Endodermal cell (in vitro differentiated cells): Measurements from ENCODE around the gene SCML2. TPM values are rescaled to one million over a fixed set of nuclear protein-coding genes. Genes with fewer than 3 reads are reported as not detected.
A peak's percentile ranks its signal among the peaks of the same experiment; 100 is the strongest.

ENCODE experiments used
- DNase-seq: peaks from one replicate; pipeline ENCODE4 v3.0.0-alpha.2; 2017
- H3K27ac ChIP-seq: 2 replicates; pipeline ENCODE4 v1.5.1; 2013; ENCODE audit warnings: mild to moderate bottlenecking, low read depth, low read length, moderate library complexity
- H3K27me3 ChIP-seq: 2 replicates; pipeline ENCODE4 v1.6.1; 2013; ENCODE audit warnings: mild to moderate bottlenecking, low read length, moderate library complexity; ENCODE audit not compliant: insufficient read depth, control insufficient read depth, poor library complexity, severe bottlenecking
- H3K36me3 ChIP-seq: 2 replicates; pipeline ENCODE4 v1.7.0; 2013; ENCODE audit warnings: mild to moderate bottlenecking, low read length, moderate library complexity; ENCODE audit not compliant: control insufficient read depth, insufficient read depth
- H3K4me1 ChIP-seq: one replicate; pipeline ENCODE4 v1.7.0; 2013; ENCODE audit warnings: low read length; ENCODE audit not compliant: control insufficient read depth, insufficient read depth
- H3K4me3 ChIP-seq: 2 replicates; pipeline ENCODE4 v1.5.1; 2013; ENCODE audit warnings: mild to moderate bottlenecking, low read length, moderate library complexity
- H3K9ac ChIP-seq: 2 replicates; pipeline ENCODE4 v1.6.1; 2013; ENCODE audit warnings: mild to moderate bottlenecking, low read length, moderate library complexity; ENCODE audit not compliant: poor library complexity, severe bottlenecking; ENCODE audit errors: extremely low read depth
- H3K9me3 ChIP-seq: 2 replicates; pipeline ENCODE4 v1.6.1; 2013; ENCODE audit warnings: mild to moderate bottlenecking, low read length, moderate library complexity; ENCODE audit not compliant: control insufficient read depth
- H3K27ac Mint-ChIP-seq: 2 replicates; pipeline ENCODE4 v1.8.0; 2020; ENCODE audit warnings: mixed read lengths
- H3K27me3 Mint-ChIP-seq: 2 replicates; pipeline ENCODE4 v1.8.0; 2021; ENCODE audit warnings: mild to moderate bottlenecking, mixed read lengths; ENCODE audit not compliant: insufficient read depth
- H3K36me3 Mint-ChIP-seq: 2 replicates; pipeline ENCODE4 v1.8.0; 2020; ENCODE audit warnings: low read depth, mixed read lengths
- H3K4me1 Mint-ChIP-seq: 2 replicates; pipeline ENCODE4 v1.8.0; 2020; ENCODE audit warnings: mixed read lengths
- H3K4me3 Mint-ChIP-seq: 2 replicates; pipeline ENCODE4 v1.8.0; 2020; ENCODE audit warnings: mild to moderate bottlenecking, moderate library complexity, mixed read lengths
- H3K9me3 Mint-ChIP-seq: 2 replicates; pipeline ENCODE4 v1.8.0; 2020; ENCODE audit warnings: mild to moderate bottlenecking, mixed read lengths
- CTCF ChIP-seq: fragments of 200-600 bp; sonication (generic); conservative IDR thresholded peaks from 2 replicates; pipeline ENCODE4 v1.5.0; 2021; ENCODE audit warnings: antibody characterized with exemption, mild to moderate bottlenecking
- WGBS, 2 experiments: methylation state at CpG; one replicate each; pipeline versions ENCODE4 v1.1.5 to v1.1.7; 2013; ENCODE audit warnings: missing lambda C conversion rate in 2 of 2, mixed read lengths in 1 of 2; ENCODE audit not compliant: insufficient coverage in 1 of 2, insufficient read length in 1 of 2; 5-methylcytosine and 5-hydroxymethylcytosine counted together
- long read RNA-seq, 4 experiments: library from polyadenylated mRNA in 2 of 4; library from RNA in 1 of 4; library from capped mRNA in 1 of 4; stranded (forward) in 3 of 4; unstranded in 1 of 4; transcript quantifications; one replicate each; pipeline ENCODE4 v2.0.0, GENCODE V29; 2020 to 2021; ENCODE audit warnings: inconsistent platforms in 1 of 4
- polyA plus RNA-seq, 2 experiments: library from polyadenylated mRNA; stranded (reverse); fragments of 50-300 nt; gene quantifications; one replicate each; pipeline ENCODE4 v1.2.3, GENCODE V29; 2013
- total RNA-seq, 2 donors: library from RNA; stranded (reverse); fragmentation: NEBNext Ultra II Directional in 1 of 2; extraction: Animal tissue kit (Norgen Biotek cat#: 25700) in 1 of 2; gene quantifications; 2 replicates in 1 of 2; 3 replicates in 1 of 2; pipeline ENCODE4 v1.2.1, GENCODE V29; 2021

SCML2 gene
- 10 to 100 TPM; 16.8 to 22.8 TPM for total RNA-seq
- 23.2 TPM for polyA plus RNA-seq (2013, experiment 1 of 2)
- polyA plus RNA-seq (2013, experiment 2 of 2), result 24.0 TPM
- long read RNA-seq, experiment 1, partial matches to known transcripts, result 1 of 6 reads
- long read RNA-seq, experiment 1, other reads (novel, unspliced or antisense), result 5 of 6 reads
- long read RNA-seq, experiment 2, full-length matches to known transcripts, result 33 of 69 reads
- long read RNA-seq, experiment 2, partial matches to known transcripts, result 9 of 69 reads
- long read RNA-seq, experiment 2, other reads (novel, unspliced or antisense), result 27 of 69 reads
- long read RNA-seq, experiment 3, full-length matches to known transcripts, result 65 of 104 reads
- long read RNA-seq, experiment 3, partial matches to known transcripts, result 8 of 104 reads
- long read RNA-seq, experiment 3, other reads (novel, unspliced or antisense), result 31 of 104 reads
- long read RNA-seq, experiment 4, partial matches to known transcripts, result 1 of 3 reads
- long read RNA-seq, experiment 4, other reads (novel, unspliced or antisense), result 2 of 3 reads

GRCh38 chrX:18354369-18355223 is at the start of gene SCML2:
TSS of gene SCML2 (minus strand) at chrX:18354688. CDS start at chrX:18334071, 20,617 bp downstream.
- H3K27ac ChIP-seq, result no peak within 1 kb of the TSS
- DNase-seq, result peak; percentile 74
- H3K4me3 ChIP-seq, result peak within 1 kb of the TSS; percentile 85
- H3K27me3 Mint-ChIP-seq, result peaks cover 23% of the 10 kb centered on the region
- H3K36me3 ChIP-seq, result no peaks in the 10 kb centered on the region
- no peak for TF ChIP-seq CTCF
- H3K36me3 Mint-ChIP-seq, result no peaks in the 10 kb centered on the region
- H3K9ac ChIP-seq, result peak within 1 kb of the TSS; percentile 34
- peak within 1 kb of the TSS; percentile 65 for H3K4me3 Mint-ChIP-seq
- WGBS, 2 experiments, result 3% methylated on average over 89 of the region's 92 CpGs; no CpG with 5 or more reads in 1 of the 2 experiments
- peaks cover 35% of the 10 kb centered on the region for H3K9me3 Mint-ChIP-seq
- no peaks in the 10 kb centered on the region for H3K4me1 ChIP-seq
- peaks cover 2% of the 10 kb centered on the region for H3K4me1 Mint-ChIP-seq
- H3K9me3 ChIP-seq, result no peaks in the 10 kb centered on the region
- peaks cover 8% of the 10 kb centered on the region for H3K27me3 ChIP-seq
- H3K27ac Mint-ChIP-seq, result peak within 1 kb of the TSS; percentile 74

GRCh38 chrX:18401848-18402213 is 47.3 kb upstream of the SCML2 start:
- no peak overlapping the region for H3K4me3 Mint-ChIP-seq

More at GRCh38 chrX:18401848-18402213, 47.3 kb upstream of the SCML2 start:
- Histone ChIP-seq H3K4me3 (no peak overlapping the region), H3K9ac (no peak overlapping the region), H3K9me3 (no peaks in the 10 kb centered on the region), H3K27me3 (no peaks in the 10 kb centered on the region), H3K27ac (no peak overlapping the region), H3K4me1 (no peaks in the 10 kb centered on the region), H3K36me3 (no peaks in the 10 kb centered on the region)
- Mint-ChIP-seq H3K36me3 (no peaks in the 10 kb centered on the region), H3K27me3 (no peaks in the 10 kb centered on the region), H3K4me1 (no peaks in the 10 kb centered on the region), H3K27ac (no peak overlapping the region), H3K9me3 (peaks cover 63% of the 10 kb centered on the region)
- TF ChIP-seq CTCF, result no peak
- 70 to 98% methylated on average over 2 to 4 of the region's 4 CpGs for WGBS, 2 experiments
- no peak for DNase-seq
